K562 (cell line): ENCODE data around the gene CLDN5.

ENCODE experiments used
- MEIS2 ChIP-seq: fragments of 450-650 bp; IDR thresholded peaks from 2 replicates; pipeline ENCODE4 v1.6.1; 2014; ENCODE audit warnings: mild to moderate bottlenecking; ENCODE audit not compliant: partially characterized antibody
- NR2F6 ChIP-seq: fragments of 450-650 bp; formaldehyde crosslinking; IDR thresholded peaks from 2 replicates; pipeline ENCODE4 v1.4.0; 2020; ENCODE audit warnings: mild to moderate bottlenecking
- POLR2A ChIP-seq: fragments of 450-650 bp; conservative IDR thresholded peaks from 2 replicates; pipeline ENCODE4 v1.6.1; 2016
- SP1 ChIP-seq: sonication (generic); formaldehyde crosslinking; IDR thresholded peaks from 2 replicates; pipeline ENCODE4 v1.8.1; 2022; ENCODE audit warnings: mild to moderate bottlenecking, missing genetic modification reagents
- ZBTB7A ChIP-seq: IDR thresholded peaks from 2 replicates; pipeline ENCODE4 v1.6.1; 2011; ENCODE audit warnings: low read depth, mild to moderate bottlenecking, low read length, moderate library complexity, borderline replicate concordance; ENCODE audit not compliant: control insufficient read depth
- TF ChIP-seq, protein P1 (sequence below): fragments of 450-650 bp; IDR thresholded peaks from 2 replicates; pipeline ENCODE4 v1.6.1; 2016; ENCODE audit warnings: antibody characterized with exemption
- TF ChIP-seq, protein P2 (sequence below): fragments of 150-350 bp; conservative IDR thresholded peaks from 2 replicates; pipeline ENCODE4 v1.6.1; 2014; ENCODE audit warnings: low read length
- TF ChIP-seq, protein P3 (sequence below), 3 experiments: IDR thresholded peaks in 2 of 3; conservative IDR thresholded peaks in 1 of 3; 2 replicates each; pipeline ENCODE4 v1.5.1; 2011 to 2012; ENCODE audit warnings: low read length in 3 of 3, mild to moderate bottlenecking in 3 of 3, control low read depth in 2 of 3, improper control_type of control experiment in 1 of 3, inconsistent platforms in 1 of 3, low read depth in 1 of 3, mixed read lengths in 1 of 3, moderate library complexity in 1 of 3; ENCODE audit not compliant: insufficient read depth in 2 of 3

DNA sequence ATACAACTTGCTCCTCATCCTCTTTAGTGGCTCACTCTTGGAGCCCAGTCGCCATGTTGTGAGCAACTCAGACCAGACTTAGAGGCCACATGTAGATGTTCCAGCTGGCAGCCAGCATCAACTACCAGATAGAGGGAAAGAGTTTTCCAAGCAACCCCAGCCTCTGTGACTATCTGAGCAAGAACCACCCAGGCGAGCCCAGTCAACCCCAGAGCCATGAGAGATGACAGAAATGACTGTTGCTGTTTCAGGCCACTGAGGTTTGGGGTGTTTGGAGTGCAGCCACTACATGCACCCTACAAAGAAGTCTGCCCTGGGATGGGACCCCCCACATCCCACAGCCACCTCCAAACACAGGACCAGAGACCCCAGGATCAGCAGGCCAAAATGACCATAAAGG lies 24.8 kb upstream of the CLDN5 start:
- TF ChIP-seq, protein P1, sequence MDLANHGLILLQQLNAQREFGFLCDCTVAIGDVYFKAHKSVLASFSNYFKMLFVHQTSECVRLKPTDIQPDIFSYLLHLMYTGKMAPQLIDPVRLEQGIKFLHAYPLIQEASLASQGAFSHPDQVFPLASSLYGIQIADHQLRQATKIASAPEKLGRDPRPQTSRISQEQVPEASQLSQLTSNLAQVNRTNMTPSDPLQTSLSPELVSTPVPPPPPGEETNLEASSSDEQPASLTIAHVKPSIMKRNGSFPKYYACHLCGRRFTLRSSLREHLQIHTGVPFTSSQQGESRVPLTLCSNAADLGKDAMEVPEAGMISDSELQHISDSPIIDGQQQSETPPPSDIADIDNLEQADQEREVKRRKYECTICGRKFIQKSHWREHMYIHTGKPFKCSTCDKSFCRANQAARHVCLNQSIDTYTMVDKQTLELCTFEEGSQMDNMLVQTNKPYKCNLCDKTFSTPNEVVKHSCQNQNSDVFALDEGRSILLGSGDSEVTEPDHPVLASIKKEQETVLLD: no peak
- TF ChIP-seq SP1 (no peak), NR2F6 (peak; percentile 69; the same call in 1 of the 2 replicates), MEIS2 (no peak), POLR2A (no peak), ZBTB7A (no peak)
- TF ChIP-seq, protein P2, sequence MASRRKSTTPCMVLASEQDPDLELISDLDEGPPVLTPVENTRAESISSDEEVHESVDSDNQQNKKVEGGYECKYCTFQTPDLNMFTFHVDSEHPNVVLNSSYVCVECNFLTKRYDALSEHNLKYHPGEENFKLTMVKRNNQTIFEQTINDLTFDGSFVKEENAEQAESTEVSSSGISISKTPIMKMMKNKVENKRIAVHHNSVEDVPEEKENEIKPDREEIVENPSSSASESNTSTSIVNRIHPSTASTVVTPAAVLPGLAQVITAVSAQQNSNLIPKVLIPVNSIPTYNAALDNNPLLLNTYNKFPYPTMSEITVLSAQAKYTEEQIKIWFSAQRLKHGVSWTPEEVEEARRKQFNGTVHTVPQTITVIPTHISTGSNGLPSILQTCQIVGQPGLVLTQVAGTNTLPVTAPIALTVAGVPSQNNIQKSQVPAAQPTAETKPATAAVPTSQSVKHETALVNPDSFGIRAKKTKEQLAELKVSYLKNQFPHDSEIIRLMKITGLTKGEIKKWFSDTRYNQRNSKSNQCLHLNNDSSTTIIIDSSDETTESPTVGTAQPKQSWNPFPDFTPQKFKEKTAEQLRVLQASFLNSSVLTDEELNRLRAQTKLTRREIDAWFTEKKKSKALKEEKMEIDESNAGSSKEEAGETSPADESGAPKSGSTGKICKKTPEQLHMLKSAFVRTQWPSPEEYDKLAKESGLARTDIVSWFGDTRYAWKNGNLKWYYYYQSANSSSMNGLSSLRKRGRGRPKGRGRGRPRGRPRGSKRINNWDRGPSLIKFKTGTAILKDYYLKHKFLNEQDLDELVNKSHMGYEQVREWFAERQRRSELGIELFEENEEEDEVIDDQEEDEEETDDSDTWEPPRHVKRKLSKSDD: no peak
- TF ChIP-seq, protein P3, sequence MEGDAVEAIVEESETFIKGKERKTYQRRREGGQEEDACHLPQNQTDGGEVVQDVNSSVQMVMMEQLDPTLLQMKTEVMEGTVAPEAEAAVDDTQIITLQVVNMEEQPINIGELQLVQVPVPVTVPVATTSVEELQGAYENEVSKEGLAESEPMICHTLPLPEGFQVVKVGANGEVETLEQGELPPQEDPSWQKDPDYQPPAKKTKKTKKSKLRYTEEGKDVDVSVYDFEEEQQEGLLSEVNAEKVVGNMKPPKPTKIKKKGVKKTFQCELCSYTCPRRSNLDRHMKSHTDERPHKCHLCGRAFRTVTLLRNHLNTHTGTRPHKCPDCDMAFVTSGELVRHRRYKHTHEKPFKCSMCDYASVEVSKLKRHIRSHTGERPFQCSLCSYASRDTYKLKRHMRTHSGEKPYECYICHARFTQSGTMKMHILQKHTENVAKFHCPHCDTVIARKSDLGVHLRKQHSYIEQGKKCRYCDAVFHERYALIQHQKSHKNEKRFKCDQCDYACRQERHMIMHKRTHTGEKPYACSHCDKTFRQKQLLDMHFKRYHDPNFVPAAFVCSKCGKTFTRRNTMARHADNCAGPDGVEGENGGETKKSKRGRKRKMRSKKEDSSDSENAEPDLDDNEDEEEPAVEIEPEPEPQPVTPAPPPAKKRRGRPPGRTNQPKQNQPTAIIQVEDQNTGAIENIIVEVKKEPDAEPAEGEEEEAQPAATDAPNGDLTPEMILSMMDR (IDR thresholded peaks at IDR 0.05 in 2 of 3, conservative IDR thresholded peaks at IDR 0.05 in 1 of 3; ENCODE audit: insufficient read depth in 2 of 3, low read depth in 1 of 3, low read length in 3 of 3): no peak
